ENCODE results near the gene PLPPR3.

The PLPPR3 gene, protein sequence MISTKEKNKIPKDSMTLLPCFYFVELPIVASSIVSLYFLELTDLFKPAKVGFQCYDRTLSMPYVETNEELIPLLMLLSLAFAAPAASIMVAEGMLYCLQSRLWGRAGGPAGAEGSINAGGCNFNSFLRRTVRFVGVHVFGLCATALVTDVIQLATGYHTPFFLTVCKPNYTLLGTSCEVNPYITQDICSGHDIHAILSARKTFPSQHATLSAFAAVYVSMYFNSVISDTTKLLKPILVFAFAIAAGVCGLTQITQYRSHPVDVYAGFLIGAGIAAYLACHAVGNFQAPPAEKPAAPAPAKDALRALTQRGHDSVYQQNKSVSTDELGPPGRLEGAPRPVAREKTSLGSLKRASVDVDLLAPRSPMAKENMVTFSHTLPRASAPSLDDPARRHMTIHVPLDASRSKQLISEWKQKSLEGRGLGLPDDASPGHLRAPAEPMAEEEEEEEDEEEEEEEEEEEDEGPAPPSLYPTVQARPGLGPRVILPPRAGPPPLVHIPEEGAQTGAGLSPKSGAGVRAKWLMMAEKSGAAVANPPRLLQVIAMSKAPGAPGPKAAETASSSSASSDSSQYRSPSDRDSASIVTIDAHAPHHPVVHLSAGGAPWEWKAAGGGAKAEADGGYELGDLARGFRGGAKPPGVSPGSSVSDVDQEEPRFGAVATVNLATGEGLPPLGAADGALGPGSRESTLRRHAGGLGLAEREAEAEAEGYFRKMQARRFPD

DNA sequence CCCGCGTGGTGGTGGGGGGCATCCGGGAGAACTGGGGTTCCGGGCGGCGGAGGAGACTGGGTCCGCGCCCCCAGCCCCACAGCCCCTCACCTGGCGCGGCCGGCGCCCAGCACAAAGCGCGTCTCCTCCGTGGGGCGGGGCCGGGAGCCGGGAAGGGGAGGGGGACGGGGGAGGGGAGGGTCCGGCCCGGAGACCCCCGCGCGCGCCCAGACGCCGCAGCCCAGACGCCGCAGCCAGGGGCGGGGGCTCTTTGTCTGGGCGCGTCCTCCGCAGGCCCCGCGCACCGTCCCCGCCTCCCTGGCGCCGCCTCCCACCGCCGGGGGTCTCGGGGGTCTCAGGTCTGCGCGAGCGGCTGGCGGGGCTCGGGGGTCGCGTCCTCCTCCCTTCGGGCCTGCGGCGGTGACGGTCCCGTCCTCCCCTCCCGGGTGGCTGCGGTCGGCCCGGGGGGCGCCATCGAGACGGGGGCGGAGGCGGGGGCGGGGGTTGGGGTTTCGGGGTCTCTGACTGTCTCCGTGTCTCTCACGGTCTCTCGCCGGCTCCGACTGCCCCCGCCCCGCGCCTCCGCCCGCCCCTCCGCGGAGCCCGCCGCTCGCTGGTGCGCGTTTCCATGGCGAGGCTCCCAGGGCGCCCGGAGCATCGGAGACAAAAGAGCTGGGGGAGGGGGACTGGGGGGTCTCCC, at the start of gene PLPPR3:
Gene PLPPR3 (minus strand): TSS at position 131 of the 679 bp plus-strand sequence. CDS start 396 bp downstream, outside the sequence.
- DNase-seq, result no peak

DNA sequence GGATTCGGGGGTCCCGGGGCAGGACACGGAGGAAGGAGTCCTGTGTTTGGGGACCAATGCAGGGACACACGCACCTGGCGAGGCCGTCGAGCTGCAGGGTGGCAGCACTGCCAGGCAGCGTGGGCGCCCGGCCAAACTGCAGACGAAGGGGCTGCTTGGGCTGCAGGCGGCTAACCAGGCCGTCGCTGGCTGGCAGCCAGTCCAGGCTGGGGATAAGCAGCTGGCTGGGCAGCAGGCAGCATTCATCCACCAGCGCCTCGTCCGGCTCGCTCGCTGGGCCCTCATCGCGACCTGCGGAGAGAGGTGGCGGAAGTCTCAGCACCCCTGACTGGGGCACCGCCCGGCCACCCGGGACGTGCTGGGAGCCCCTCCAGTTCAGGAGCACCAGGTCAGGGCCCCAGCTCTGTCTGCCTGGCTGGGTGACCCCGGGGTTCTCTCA, 49.2 kb upstream of the PLPPR3 start:
- DNase-seq, result no peak

DNA sequence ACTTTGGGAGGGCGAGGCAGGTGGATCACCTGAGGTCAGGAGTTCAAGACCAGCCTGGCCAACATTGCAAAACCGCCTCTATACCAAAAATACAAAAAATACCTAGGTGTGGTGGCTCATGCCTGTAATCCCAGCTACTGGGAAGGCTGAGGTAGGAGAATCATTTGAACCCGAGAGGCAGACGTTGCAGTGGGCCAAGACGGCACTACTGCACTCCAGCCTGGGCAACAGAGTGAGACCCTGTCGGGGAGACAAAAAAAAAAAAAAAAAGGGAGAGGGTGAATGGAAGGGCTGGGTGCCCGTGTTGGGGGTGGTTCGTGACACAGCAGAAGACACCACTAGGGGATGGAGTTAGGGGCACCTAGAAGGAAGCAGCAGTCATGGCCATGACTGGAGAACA, 48.6 kb upstream of the PLPPR3 start:
- no peak for DNase-seq

DNA sequence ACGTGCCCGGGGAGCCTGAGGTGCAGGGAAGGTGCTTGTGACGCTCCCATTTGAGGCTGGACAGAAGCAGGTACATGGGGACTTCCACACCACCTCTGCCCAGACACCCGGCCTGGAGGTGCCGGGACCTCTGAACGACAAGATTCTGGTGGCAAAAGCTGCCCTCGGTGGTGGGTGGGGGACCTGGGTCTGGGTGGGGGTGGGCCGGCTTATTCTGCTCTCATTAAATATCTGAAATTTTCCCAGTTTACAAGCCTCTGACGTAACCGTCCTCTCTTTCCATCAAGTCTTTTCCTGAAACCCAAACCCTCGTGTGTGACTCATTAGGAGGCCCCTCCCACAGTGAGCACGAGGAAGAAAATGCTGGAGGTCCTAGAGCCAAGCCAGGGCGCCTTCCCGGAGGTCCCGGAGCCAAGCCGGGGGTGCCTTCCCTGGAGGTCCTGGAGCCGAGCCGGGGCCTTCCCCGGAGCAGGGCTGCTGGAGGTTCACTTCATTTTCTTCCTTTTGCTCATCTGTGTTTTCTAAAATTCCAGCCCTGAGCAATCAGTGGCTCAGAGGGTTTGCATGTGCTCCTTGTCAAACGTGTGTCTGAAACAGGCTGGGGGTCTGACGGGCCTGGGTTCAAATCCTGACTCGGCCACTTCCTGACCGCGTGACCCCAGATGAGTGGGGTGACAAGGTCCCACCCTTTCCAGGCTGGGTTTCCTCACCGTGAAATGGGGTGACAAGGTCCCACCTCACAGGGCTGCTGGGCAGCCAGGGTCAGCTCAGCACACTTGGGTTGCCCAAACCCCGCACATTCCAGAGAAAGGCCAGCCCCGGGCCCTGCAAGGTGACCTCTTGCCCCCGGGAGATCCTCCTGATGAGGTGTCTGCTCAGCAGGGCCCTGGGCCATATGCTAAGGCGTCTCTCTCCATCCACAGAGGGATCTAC, 47.8 kb upstream of the PLPPR3 start:
- no peak for DNase-seq

DNA sequence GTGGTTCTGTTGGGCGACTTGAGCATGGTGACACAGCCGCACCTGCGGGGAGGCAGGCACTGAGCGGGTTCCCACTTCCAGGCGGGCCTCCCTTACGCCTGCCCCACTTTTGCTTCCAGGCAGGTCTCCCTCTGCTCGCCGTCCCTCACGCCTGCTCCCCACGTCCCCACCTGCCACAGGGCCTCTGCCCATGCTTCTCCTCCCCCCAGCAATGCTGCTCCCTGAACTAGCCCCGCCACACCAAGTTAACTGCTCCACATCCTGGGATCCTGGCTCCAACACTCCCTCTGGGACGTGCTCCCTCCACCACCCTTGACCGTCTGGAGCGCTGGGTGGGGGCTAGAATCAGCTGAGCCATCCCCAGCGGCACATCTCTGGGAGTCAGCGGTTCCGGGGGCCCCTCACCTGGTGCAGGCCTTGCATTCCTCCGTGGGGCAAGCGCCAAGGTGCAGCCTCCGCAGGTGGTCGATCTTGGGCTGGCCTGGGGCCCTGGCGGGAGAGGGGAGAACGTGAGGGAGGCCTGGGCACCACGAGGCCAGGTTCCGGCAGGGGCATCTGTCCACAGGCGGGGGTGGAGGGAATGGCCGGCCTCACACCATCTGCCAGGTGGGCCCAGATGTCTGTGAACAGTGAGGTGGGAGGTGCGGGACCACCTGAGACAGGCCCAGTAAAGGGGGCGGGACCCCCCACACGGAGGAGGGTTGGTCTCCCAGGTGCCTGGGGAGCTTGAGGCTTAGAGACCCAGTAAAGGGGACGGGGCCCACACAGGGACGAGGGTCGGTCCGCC, 46.9 kb upstream of the PLPPR3 start:
- DNase-seq, result no peak

DNA sequence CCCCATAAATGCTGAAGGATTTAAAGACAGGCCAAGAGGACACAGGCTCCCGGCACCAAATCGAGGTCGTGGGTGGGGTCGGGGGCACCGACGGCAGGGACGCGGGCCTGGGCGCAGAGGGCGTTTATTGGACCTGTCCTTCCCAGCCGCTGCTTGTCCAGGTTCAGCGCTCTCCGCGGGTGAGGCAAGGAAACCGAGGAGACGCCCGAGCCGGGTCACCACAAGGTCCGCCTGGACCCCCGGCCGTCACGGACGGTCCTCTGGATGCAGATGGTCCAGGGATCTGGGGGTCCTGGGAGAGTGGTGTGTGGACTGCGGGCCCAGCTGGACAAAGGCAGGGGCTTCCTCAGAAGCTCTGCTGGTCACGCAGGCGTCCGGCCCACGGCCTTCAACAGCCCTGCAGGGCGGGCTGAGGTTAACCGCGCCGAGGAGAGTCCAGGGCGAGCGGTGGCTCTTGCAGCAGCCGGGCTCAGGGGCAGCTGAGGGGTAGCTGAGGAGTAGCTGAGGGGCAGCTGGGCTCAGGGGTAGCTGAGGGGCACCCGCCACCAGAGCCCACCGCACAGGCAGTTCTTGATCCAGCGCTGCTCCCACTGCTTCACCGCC, 46.2 kb upstream of the PLPPR3 start:
- no peak for DNase-seq

DNA sequence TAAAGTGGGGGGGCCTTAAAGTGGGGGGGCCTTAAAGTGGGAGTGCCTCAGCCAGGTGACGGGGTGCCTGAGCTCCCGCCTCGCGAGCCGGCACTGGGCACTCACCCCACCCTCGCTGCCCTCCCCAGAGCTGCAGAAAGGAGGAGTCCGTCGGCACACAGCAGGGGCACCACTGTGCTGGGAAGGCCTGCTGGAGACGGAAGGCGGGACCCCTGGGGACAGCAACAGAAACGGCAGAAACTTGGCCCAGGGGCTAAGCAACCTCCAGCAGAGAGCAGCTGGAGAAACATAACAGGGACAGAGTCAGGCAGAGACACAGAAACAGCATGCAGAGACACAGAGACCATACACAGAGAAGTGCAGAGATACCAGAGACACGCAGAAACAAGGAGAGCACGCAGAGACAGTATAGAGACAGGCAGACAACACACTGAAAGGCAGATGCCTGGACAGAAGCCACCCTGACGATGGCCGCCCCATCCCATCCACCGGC, 45.6 kb upstream of the PLPPR3 start:
- DNase-seq, result no peak

DNA sequence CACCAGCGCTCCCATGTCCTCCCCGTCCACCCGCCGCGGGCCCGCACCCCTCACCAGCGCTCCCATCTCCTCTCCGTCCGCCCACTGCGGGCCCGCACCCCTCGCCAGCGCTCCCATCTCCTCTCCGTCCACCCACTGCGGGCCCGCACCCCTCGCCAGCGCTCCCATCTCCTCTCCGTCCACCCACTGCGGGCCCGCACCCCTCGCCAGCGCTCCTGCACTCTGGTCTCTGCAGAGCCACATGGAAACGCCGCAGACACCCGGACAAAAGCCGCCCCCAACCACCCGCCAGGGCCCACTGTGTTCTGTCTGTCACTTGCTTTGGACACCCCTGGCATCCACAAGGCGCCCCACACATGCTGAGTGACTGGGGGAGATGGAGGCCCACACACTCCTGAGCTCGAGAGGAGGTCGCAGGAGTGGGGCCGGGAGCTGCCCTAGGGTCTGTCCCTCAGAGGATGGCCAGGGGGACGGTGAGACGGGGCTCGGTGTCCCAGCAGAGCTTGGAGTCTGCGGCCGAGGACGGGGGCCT, 45.1 kb upstream of the PLPPR3 start:
- DNase-seq, result no peak

DNA sequence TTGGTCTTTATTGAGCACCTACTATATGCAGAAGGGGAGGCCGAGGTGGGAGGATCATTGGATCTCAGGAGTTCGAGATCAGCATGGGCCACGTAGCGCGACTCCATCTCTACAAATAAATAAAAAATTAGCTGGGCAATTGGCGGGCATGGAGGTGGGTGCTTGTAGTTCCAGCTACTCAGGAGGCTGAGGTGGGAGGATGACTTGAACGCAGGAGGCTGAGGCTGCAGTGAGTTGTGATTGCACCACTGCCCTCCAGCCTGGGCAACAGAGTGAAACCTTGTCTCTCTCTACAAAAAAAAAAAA, 41.5 kb upstream of the PLPPR3 start:
- DNase-seq, result no peak

DNA sequence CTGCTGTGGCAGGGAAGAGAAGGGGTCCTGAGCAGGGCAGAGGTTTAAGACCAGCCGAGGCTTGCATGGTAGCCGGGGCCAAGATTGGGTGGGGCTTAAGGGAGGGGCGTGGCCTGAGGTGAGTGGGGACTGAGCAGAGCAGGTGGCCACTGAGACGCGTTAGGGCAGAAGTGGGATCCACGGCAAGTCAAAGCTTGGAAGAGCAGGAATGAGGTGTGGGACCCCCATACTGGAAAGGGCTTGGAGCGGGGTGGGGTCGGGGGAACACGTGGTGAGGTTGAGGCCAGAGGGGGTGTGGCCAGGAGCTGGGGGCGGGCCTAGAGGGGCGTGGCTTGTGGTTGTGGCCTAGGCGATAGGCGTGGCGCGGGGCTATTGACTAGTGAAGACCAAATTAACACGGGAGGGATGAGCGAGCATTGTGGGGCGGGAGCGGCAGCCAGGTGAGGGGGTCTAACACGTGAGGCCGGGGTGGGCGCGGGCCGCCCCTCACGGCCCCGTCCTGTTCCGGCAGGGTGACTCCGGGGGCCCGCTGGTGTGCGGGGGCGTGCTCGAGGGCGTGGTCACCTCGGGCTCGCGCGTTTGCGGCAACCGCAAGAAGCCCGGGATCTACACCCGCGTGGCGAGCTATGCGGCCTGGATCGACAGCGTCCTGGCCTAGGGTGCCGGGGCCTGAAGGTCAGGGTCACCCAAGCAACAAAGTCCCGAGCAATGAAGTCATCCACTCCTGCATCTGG, 41.0 kb upstream of the PLPPR3 start:
- DNase-seq, result peak; percentile 72

DNA sequence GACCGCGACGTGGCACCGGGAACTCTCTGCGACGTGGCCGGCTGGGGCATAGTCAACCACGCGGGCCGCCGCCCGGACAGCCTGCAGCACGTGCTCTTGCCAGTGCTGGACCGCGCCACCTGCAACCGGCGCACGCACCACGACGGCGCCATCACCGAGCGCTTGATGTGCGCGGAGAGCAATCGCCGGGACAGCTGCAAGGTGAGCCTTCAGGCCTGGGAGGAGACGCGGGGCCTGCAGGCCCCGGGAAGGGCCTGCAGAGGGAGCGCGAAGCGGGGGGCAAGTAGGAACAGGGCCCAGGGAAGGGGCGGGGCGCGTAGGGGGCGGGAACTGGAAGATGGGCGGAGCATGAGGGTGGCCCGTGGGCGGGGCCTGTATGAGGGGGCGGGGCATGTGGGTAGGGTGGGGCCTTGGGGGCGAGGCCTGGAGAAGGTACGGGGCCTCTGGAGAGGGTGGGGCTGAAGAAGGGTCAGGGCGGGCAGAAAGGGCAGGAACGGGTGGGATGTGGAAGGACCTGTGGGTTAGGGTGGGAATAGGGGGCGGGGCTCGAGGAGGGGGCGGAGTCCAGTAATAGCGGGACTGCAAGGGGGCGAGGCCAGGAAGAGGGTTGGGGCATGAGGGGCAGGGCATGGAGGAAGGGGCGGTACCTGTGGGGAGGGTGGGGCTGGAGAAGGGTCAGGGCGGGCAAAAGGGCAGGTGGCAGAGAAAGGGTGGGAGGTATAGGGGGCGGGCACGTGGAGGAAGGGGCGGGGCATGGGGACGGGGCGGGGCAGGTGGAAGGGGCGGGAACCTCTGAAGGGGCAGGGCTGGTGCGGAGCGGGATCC, 40.2 kb upstream of the PLPPR3 start:
- peak; percentile 65 for DNase-seq

DNA sequence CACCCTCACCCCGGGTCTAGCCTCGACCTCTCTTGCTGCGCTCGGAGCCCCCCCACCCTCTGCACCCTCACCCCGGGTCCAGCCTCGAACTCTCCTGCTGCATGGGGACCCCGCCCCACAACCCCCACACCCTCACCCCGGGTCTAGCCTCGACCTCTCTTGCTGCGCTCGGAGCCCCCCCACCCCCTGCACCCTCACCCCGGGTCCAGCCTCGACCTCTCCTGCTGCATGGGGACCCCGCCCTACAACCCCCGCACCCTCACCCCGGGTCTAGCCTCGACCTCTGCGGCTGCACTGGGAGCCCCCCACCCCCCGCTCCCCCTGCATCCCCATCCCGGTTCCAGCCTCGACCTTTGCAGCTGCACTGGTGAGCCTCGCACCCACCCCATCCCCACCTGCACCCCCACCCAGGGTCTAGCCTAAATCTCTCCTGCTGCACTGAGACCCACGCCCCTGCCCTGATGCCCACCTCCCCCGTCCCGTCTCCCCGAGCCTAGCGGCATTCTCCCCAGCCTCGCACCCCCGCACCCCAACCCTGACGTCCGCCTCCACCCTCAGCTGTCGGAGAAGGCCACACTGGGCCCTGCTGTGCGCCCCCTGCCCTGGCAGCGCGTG, 39.5 kb upstream of the PLPPR3 start:
- no peak for DNase-seq

DNA sequence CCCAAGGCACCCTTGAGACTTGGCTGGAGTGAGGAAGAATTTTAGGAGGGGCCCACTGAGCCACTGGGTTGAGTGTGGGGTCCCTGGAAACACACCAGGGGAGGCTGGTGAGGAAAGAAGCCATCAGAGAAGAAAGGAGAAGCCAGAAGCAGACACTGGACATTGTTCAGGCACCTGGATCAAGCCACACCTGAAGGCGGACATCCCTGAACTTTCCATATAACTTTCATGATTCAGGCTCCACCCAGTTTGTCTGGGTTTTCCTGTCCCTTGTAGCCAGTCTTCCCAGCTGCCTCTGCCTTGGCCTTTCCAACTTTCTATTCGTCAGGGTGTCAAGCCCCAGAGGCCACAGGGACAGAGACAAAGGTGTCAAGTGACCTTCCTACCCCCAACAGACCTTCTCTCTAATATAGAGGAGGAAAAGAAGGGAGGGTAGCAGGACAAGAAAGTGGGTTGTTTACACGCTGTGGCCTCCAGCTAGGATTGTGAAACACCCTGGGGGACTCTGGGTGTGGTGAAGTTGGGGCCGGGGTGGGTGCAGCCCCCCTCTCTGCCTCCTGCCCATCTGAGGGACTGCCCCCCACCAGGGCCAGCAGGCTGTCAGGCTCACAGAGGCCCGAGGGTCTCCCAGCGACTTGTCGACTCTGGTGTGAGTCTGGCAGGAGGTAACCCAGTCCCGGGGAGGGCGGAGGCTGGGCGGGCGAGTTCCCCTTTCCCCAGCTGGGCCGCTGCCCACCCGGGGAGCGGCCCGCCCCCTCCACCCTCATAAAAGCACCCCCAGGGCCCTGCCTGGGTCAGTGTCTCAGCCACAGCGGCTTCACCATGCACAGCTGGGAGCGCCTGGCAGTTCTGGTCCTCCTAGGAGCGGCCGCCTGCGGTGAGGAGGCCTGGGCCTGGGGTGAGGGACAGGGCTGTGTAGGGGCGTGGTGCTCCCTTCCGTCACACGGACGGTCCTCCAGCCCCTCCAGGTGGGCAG, 37.4 kb upstream of the PLPPR3 start, which contains the start of gene CFD:
Gene CFD (plus strand): TSS at position 797 of the 976 bp plus-strand sequence. CDS start 26 bp downstream, at position 823.
- no peak for DNase-seq

DNA sequence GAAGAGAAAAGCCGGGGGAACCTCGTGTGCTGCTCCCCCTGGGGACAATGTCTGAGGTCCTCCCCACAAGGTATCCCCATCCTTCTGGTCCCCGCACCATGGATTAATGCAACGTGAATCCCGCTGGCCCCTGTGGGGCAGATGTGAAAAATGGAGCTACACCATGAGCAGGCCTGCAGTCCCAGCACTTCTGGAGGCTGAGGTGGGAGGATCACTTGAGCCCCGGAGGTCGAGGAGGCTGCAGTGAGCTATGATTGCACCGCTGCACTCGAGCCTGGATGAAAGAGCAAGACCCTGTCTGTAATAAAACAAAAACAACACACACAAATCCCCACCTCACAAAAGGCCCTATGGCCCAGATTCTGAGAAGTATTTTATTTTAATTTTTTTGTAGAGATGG, 36.5 kb upstream of the PLPPR3 start:
- no peak for DNase-seq

DNA sequence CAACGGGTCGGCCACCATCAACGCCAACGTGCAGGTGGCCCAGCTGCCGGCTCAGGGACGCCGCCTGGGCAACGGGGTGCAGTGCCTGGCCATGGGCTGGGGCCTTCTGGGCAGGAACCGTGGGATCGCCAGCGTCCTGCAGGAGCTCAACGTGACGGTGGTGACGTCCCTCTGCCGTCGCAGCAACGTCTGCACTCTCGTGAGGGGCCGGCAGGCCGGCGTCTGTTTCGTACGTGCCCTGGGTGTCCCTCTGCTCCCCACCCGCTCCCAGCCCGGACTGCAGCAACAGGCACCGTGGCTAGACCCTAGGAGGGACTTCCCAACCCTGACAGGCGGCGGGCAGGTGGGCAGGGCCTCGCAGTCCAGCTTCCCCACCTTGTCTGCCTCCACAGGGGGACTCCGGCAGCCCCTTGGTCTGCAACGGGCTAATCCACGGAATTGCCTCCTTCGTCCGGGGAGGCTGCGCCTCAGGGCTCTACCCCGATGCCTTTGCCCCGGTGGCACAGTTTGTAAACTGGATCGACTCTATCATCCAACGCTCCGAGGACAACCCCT, 33.9 kb upstream of the PLPPR3 start:
- DNase-seq, result no peak

DNA sequence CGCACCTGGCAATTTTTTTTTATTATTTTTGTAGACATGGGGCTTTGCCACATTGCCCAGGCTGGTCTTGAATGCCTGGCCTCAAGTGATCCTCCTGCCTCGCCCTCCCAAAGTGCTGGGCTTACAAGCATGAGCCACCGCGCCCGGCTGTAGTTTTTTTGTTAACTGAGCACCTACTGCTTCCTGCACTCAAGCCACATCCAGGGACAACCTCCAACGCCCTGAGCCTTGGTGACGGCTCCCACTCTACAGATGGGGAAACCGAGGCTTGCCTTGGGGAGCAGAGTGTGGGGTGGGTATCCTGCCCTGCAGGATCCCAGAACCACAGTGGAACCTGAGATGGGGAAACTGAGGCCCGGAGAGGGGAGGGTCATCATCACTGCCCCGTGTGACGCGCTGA, 33.4 kb upstream of the PLPPR3 start:
- no peak for DNase-seq

DNA sequence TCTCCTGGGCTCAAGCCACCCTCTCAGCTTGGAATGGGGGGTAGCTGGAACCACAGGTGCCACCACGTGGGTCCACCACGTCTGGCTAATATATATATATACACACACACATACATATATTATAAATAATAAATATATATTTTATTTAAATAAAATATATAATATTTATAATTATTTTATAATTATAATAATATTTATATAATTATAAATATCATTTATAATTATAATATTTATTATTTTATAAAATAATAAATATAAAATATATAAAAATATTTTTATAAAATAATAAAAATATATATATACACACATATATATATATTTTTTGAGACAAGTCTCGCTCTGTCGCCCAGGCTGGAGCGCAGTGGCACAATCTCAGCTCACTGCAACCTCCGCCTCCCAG, 32.8 kb upstream of the PLPPR3 start:
- no peak for DNase-seq
